ENCODE results near the gene GJC3. TPM values are rescaled to one million over a fixed set of nuclear protein-coding genes. Genes with fewer than 3 reads are reported as not detected.

The GJC3 gene
- total and polyA plus RNA-seq, 2 of the 13 experiments (the other 11 are each of a cell fraction or from before 2014, with no cell fraction given), result 0.75 to 1.4 TPM

GRCh38 chr7:99975782-99976521 lies 46.5 kb upstream of the GJC3 start, which contains the start of gene AZGP1 (continued):
- TF ChIP-seq NRL (CRISPR knock-in tag; IDR thresholded peaks at IDR 0.05; ENCODE audit: borderline replicate concordance) (no peak), POGK (CRISPR knock-in tag; conservative IDR thresholded peaks at IDR 0.05) (no peak), CENPT (CRISPR knock-in tag; IDR thresholded peaks at IDR 0.05; ENCODE audit: low read depth) (no peak), ATF7-NPFF (CRISPR knock-in tag; IDR thresholded peaks at IDR 0.05; ENCODE audit: low read depth) (no peak), CAMTA2 (CRISPR knock-in tag; IDR thresholded peaks at IDR 0.05; ENCODE audit: borderline replicate concordance) (no peak), ZNF34 (CRISPR knock-in tag; IDR thresholded peaks at IDR 0.05; ENCODE audit: borderline replicate concordance) (no peak), JUN (CRISPR knock-in tag; IDR thresholded peaks at IDR 0.05) (no peak), PHF21A (CRISPR knock-in tag; IDR thresholded peaks at IDR 0.05) (peak; percentile 81), GTF3A (CRISPR knock-in tag; conservative IDR thresholded peaks at IDR 0.05) (no peak), PHF8 (CRISPR knock-in tag; IDR thresholded peaks at IDR 0.05) (peak; percentile 41; the same call in 1 of the 2 replicates), KAT8 (CRISPR knock-in tag; IDR thresholded peaks at IDR 0.05) (peak; percentile 71), ZNF558 (CRISPR knock-in tag; IDR thresholded peaks at IDR 0.05; ENCODE audit: borderline replicate concordance) (no peak), IKZF5 (CRISPR knock-in tag; IDR thresholded peaks at IDR 0.05) (peak; percentile 16; the same call in 1 of the 2 replicates), SAP130 (CRISPR knock-in tag; IDR thresholded peaks at IDR 0.05; ENCODE audit: low read depth) (peak; percentile 85), KLF16 (CRISPR knock-in tag; IDR thresholded peaks at IDR 0.05) (peak in 1 of 2 experiments; percentile 43; a peak in 1 of 4 replicates), ZNF441 (CRISPR knock-in tag; IDR thresholded peaks at IDR 0.05; ENCODE audit: borderline replicate concordance) (no peak), ATF3 (CRISPR knock-in tag; IDR thresholded peaks at IDR 0.05) (no peak), ZIK1 (CRISPR knock-in tag; IDR thresholded peaks at IDR 0.05; ENCODE audit: borderline replicate concordance, low read depth) (no peak), ZNF83 (CRISPR knock-in tag; IDR thresholded peaks at IDR 0.05; ENCODE audit: borderline replicate concordance) (no peak), ZMYM4 (CRISPR knock-in tag; IDR thresholded peaks at IDR 0.05) (peak; percentile 34; the same call in 1 of the 2 replicates), PAWR (CRISPR knock-in tag; IDR thresholded peaks at IDR 0.05; ENCODE audit: borderline replicate concordance) (no peak), MTERF4 (CRISPR knock-in tag; IDR thresholded peaks at IDR 0.05) (no peak), POLR2AphosphoS2 (IDR thresholded peaks at IDR 0.05; ENCODE audit: low read depth, low read length) (0 out of 2 replicates have a peak, but pooled peaks have one; percentile 58), ZNF326 (CRISPR knock-in tag; IDR thresholded peaks at IDR 0.05; ENCODE audit: borderline replicate concordance) (no peak), REL (CRISPR knock-in tag; conservative IDR thresholded peaks at IDR 0.05) (no peak), ZNF414 (CRISPR knock-in tag; IDR thresholded peaks at IDR 0.05) (peak; percentile 30; the same call in 1 of the 2 replicates)

Data from HepG2 (cell line).